ENCODE measurements around the gene NRROS. TPM values are rescaled to one million over a fixed set of nuclear protein-coding genes. Genes with fewer than 3 reads are reported as not detected.

NRROS gene
- total and polyA plus RNA-seq, 8 donors: 4.8 to 21.8 (median 7.6) TPM

DNA sequence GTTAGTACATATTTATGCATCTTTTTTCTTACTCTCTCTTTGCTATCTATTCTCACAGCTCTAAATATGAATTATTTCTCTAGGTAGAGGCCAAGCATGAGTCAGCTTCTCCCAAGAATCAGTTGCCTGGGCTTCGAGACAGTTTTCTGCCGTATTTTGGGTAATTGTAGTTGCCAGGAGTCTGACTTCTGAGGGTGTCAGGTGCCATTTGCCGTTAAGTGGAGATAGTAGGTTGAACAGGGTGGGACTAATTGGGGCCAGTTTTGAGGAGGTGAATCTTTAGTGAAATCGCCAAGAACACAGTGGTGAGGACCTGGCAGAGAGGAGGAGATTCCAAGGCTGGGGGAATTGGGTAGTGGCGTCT is 7.8 kb upstream of the NRROS start:
- Histone ChIP-seq H3K27me3 (no peaks in the 10 kb centered on the region), H3K4me1 (peaks cover 0 to 46% of the 10 kb centered on the region in 2 donors), H3K36me3 (no peaks in the 10 kb centered on the region), H3K27ac (peak overlapping the region; percentile 71 to 89), H3K9me3 (no peaks in the 10 kb centered on the region), H3K4me3 (peak overlapping the region; percentile 39 to 48)
- ATAC-seq (no peak), DNase-seq (no peak)
- TF ChIP-seq, protein P1, sequence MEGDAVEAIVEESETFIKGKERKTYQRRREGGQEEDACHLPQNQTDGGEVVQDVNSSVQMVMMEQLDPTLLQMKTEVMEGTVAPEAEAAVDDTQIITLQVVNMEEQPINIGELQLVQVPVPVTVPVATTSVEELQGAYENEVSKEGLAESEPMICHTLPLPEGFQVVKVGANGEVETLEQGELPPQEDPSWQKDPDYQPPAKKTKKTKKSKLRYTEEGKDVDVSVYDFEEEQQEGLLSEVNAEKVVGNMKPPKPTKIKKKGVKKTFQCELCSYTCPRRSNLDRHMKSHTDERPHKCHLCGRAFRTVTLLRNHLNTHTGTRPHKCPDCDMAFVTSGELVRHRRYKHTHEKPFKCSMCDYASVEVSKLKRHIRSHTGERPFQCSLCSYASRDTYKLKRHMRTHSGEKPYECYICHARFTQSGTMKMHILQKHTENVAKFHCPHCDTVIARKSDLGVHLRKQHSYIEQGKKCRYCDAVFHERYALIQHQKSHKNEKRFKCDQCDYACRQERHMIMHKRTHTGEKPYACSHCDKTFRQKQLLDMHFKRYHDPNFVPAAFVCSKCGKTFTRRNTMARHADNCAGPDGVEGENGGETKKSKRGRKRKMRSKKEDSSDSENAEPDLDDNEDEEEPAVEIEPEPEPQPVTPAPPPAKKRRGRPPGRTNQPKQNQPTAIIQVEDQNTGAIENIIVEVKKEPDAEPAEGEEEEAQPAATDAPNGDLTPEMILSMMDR (IDR thresholded peaks at IDR 0.05): no peak
- intact Hi-C loops (cut with DNase I): no loop called here

DNA sequence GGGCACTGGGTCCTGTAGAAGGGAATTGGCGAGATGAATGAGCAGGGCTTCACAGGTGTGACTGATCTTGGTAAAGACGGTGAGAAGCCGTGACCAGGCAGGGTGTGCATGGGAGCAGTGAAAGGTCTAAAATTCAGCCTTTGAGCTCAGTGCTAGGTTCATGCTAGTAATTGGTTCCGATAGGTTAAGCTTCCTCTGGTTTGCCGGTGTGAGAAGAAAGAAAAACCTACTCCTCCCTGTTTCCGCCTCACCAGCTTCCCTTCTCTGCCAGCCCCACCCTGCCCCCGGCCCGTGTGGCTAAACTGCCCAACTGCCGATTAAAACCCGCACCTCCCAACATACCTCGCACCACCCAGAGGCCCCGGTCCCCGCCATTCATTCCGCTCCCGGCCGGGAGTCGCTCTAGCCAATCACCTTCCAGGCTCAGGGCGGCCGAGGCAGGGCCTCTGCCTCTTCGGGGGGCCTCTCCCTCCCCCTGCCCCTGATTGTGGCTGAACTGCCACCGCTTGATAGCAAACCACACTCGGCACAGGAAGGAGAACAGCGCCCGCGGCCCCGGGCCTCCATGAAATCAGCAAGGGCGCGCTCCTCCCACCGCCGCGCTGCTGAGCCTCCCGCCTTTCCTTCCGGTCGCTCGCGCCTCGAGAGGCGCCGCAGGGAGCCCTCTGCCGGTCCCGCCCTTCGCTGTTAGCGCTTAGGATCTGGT is 7.3 kb upstream of the NRROS start:
- DNase-seq: peak; percentile 68 to 98 (median 90)
- intact Hi-C loops (cut with DNase I): no loop called here

DNA sequence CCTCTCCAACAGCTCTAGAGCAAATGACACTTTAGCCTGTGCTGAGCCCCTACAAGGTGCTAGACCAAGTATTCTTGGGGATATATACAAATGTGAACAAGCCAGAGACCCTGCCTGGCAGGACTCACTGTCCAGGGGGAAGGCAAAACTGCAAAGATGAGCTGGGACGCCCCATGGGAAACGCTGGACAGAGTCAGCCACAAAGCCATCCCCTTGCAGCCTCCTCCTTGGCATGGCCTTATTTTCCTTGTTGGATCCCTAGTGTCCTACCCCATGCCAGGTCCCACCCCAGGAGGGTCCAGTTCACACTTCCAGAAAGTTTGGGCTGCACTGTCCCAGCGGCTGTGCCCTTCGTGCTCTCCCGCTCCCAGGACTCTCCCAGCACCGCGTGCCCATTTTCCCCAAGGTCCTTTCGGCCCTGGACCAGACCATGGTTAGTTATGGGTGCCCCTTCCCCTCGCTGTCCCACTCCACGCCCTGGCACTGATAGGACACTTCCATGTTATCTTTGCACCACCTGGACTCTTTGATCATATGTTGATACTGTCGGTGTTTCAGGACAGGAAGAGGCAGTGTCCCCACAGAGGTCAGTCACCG is 5.8 kb upstream of the NRROS start:
- TF ChIP-seq, protein P1 (IDR thresholded peaks at IDR 0.05): no peak
- no peak for ATAC-seq
- Histone ChIP-seq H3K4me3 (peak overlapping the region in 1 of 2 donors; percentile 48), H3K4me1 (peaks cover 0 to 56% of the 10 kb centered on the region in 2 donors), H3K27ac (peak overlapping the region; percentile 48 to 89), H3K9me3 (no peaks in the 10 kb centered on the region), H3K36me3 (no peaks in the 10 kb centered on the region), H3K27me3 (no peaks in the 10 kb centered on the region)
- DNase-seq: no peak
- intact Hi-C loops (cut with DNase I): no loop called here

More for the DNA sequence above, 7.3 kb upstream of the NRROS start:
- Histone ChIP-seq H3K4me3 (peak overlapping the region; percentile 39 to 48), H3K27ac (peak overlapping the region; percentile 71 to 89), H3K4me1 (peaks cover 0 to 48% of the 10 kb centered on the region in 2 donors), H3K36me3 (no peaks in the 10 kb centered on the region), H3K9me3 (no peaks in the 10 kb centered on the region), H3K27me3 (no peaks in the 10 kb centered on the region)
- TF ChIP-seq, protein P1 (IDR thresholded peaks at IDR 0.05): peak in 1 of 2 donors; percentile 17
- peak; percentile 96 for ATAC-seq

DNA sequence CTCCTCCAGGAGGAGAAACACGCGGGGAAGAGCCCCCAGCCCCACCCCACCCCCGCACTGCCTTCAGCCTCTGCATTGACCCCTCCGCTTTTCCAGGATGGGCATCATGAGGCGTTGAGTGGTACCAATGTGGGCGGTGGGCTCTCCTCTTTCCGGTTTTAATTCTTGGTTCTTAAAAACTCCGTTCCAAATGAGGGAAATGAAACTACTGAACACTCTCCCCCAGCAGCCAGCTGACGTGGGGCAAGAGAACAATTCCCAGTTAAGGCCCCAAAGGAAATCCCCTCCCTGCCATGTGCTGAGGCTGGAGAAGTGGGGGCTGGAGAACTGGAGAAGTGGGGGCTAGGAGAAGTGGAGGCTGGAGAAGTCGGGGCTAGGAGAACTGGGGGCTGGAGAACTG is 5.3 kb upstream of the NRROS start:
- Histone ChIP-seq H3K4me1 (peaks cover 0 to 62% of the 10 kb centered on the region in 2 donors), H3K27me3 (no peaks in the 10 kb centered on the region), H3K36me3 (no peaks in the 10 kb centered on the region), H3K4me3 (peak overlapping the region in 1 of 2 donors; percentile 48), H3K27ac (peak overlapping the region; percentile 48 to 89), H3K9me3 (no peaks in the 10 kb centered on the region)
- DNase-seq: peak in 1 of 4 donors; percentile 64
- TF ChIP-seq, protein P1 (IDR thresholded peaks at IDR 0.05): no peak
- intact Hi-C loops (cut with DNase I): no loop called here
- ATAC-seq: no peak

DNA sequence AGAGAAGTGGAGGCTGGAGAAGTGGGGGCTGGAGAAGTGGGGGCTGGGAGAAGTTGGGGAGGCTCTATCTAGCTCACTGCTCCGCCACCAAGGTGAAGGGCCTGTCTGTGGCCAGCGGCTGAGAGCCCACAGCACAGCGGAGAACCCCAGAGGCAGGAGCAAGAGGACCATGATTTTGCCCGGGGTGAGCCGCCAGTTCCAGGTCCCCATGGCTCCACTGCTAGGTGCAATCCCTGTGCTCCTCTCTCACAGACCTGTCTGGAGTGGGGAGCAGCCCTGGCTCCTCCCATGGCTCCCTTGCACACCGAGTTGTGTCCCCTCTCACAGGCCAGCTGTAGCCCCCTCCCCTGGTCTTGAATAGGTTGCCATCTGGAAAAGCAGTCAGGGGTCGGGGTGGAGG is 4.7 kb upstream of the NRROS start:
- ATAC-seq (no peak), DNase-seq (no peak)
- Histone ChIP-seq H3K27me3 (peaks cover 2 to 4% of the 10 kb centered on the region in 2 donors), H3K4me1 (peaks cover 0 to 62% of the 10 kb centered on the region in 2 donors), H3K27ac (no peak overlapping the region), H3K4me3 (no peak overlapping the region), H3K9me3 (no peaks in the 10 kb centered on the region), H3K36me3 (no peaks in the 10 kb centered on the region)
- intact Hi-C loops (cut with DNase I): no loop called here
- TF ChIP-seq, protein P1 (IDR thresholded peaks at IDR 0.05): no peak

Data from left lung (tissue), 10 donors.